Immature natural killer cell (primary cell): Measurements from ENCODE around the gene ADRB2. TPM values are rescaled to one million over a fixed set of nuclear protein-coding genes. Genes with fewer than 3 reads are reported as not detected.

Source experiments
- DNase-seq, 3 donors: peaks; one replicate each; pipeline ENCODE4 v3.0.0; 2022; ENCODE audit warnings: mixed read lengths in 1 of 3
- H3K27ac Mint-ChIP-seq, 6 donors: one replicate each; pipeline ENCODE4 v1.8.0; 2020; ENCODE audit warnings: mixed read lengths in 6 of 6, mild to moderate bottlenecking in 5 of 6, inconsistent platforms in 4 of 6, moderate library complexity in 3 of 6
- H3K27me3 Mint-ChIP-seq, 3 donors: one replicate each; pipeline ENCODE4 v1.8.0; 2020 to 2021; ENCODE audit warnings: low read depth in 3 of 3, mild to moderate bottlenecking in 3 of 3, mixed read lengths in 3 of 3, moderate library complexity in 3 of 3, inconsistent platforms in 1 of 3
- H3K36me3 Mint-ChIP-seq, 3 donors: one replicate each; pipeline ENCODE4 v1.8.0; 2020; ENCODE audit warnings: mixed read lengths in 3 of 3, inconsistent platforms in 2 of 3, mild to moderate bottlenecking in 2 of 3
- H3K4me1 Mint-ChIP-seq, 2 donors: one replicate each; pipeline ENCODE4 v1.8.0; 2020; ENCODE audit warnings: inconsistent platforms in 2 of 2, mild to moderate bottlenecking in 2 of 2, mixed read lengths in 2 of 2, moderate library complexity in 1 of 2
- H3K4me3 Mint-ChIP-seq, 5 donors: one replicate each; pipeline ENCODE4 v1.8.0; 2020; ENCODE audit warnings: mild to moderate bottlenecking in 5 of 5, mixed read lengths in 5 of 5, inconsistent platforms in 3 of 5, moderate library complexity in 3 of 5
- H3K9me3 Mint-ChIP-seq, 6 donors: one replicate each; pipeline ENCODE4 v1.8.0; 2020; ENCODE audit warnings: mild to moderate bottlenecking in 6 of 6, mixed read lengths in 6 of 6, inconsistent platforms in 4 of 6, moderate library complexity in 3 of 6
- polyA plus RNA-seq, 3 donors: library from polyadenylated mRNA; unstranded; fragments of 300-500 nt; fragmentation: Illumina TruSeq; gene quantifications; one replicate each; pipeline ENCODE4 v1.2.3, GENCODE V29; 2021

The ADRB2 gene
- polyA plus RNA-seq, 3 donors from 2014 or later = 34.4 to 65.2 (median 54.1) TPM

GRCh38 chr5:148829734-148830133 lies 3.3 kb downstream of the ADRB2 start:
- DNase-seq = no peak
- Mint-ChIP-seq H3K27me3 (peaks cover 1 to 19% (median 8%) of the 10 kb centered on the region in 3 donors), H3K9me3 (no peaks in the 10 kb centered on the region)

DNA sequence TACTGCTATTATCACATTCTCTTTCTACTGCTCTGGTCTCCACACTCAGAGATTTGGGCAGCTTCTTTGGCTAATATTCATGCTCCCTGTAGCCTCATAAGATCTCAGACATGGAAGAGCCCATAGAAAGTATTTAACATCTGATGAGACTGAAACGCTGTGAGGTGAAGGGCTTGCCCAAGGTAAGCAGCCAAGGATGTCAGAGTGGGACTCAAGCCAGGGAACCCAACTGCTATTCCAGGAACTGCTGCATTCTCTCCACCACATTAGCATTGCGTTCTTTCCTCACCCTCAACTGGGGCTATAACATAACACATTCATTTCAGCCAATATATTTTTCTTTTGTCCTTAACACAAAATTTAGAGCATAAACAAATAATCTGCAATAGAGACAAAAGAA lies 3.8 kb downstream of the ADRB2 start:
- Mint-ChIP-seq H3K36me3 (peaks cover 41 to 60% (median 58%) of the 10 kb centered on the region in 3 donors), H3K27me3 (peaks cover 1 to 19% (median 8%) of the 10 kb centered on the region in 3 donors), H3K27ac (peak overlapping the region; percentile 84 to 98 (median 94)), H3K4me3 (peak overlapping the region; percentile 96 to 99 (median 98)), H3K9me3 (no peaks in the 10 kb centered on the region), H3K4me1 (peaks cover 66 to 81% of the 10 kb centered on the region in 2 donors)
- DNase-seq = no peak

More at GRCh38 chr5:148829734-148830133, 3.3 kb downstream of the ADRB2 start:
- peak overlapping the region; percentile 84 to 98 (median 94) for H3K27ac Mint-ChIP-seq
- H3K36me3 Mint-ChIP-seq = peaks cover 37 to 56% (median 56%) of the 10 kb centered on the region in 3 donors
- peak overlapping the region; percentile 96 to 99 (median 98) for H3K4me3 Mint-ChIP-seq
- H3K4me1 Mint-ChIP-seq = peaks cover 66 to 81% of the 10 kb centered on the region in 2 donors

DNA sequence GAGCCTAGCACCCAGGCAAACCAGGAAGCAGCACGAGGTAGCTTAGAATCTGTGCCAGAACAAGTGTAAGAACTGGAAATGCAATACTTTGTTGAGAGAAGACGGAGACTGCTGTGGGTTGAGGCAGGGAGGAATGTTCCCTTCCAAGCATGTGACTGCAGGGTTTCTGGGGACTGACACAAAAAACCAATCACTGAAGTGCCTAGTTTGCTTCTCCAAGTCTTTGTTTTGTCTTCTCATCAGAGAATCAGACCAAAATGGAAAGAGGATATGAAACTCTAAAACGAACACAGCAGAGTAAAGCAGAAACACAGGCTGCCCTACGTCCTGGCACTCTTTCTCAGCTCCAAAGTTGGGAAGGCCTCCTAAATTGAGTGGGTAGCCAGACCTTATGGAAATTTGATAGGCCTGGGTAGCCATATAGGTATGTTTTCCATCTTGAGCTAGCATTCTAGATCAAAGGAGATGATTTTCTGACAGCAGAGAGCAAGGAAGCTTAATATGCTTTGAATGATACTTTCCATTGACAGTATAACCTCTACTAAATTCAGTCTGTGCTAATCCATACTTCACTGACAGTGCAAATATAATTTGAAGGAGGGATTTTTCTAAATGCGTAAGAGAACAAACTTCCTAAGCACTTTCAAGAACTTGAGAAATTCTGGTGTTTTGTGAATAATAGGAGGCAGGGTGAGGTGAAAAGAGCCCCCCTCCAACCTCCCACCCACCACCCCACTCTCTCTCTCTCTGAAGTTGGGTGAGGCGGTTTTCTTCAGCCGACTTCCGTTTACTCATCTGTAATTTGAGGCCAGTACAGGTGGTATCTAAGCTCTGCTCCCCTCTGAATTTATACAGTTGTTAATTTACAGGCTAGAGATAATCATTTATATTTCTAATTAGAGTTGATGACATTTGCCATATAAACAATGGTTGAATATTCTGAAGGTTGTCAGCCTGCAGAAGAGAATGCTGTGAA lies 5.5 kb downstream of the ADRB2 start:
- H3K4me3 Mint-ChIP-seq = peak overlapping the region; percentile 96 to 99 (median 98)
- DNase-seq = no peak
- H3K9me3 Mint-ChIP-seq = no peaks in the 10 kb centered on the region
- peaks cover 75 to 88% of the 10 kb centered on the region in 2 donors for H3K4me1 Mint-ChIP-seq
- peaks cover 41 to 69% (median 58%) of the 10 kb centered on the region in 3 donors for H3K36me3 Mint-ChIP-seq
- peak overlapping the region; percentile 84 to 98 (median 91) for H3K27ac Mint-ChIP-seq
- peaks cover 1 to 14% (median 6%) of the 10 kb centered on the region in 3 donors for H3K27me3 Mint-ChIP-seq

GRCh38 chr5:148833122-148833521 lies 6.7 kb downstream of the ADRB2 start:
- DNase-seq = peak in 1 of 3 donors; percentile 46
- peaks cover 88 to 99% of the 10 kb centered on the region in 2 donors for H3K4me1 Mint-ChIP-seq
- no peaks in the 10 kb centered on the region for H3K9me3 Mint-ChIP-seq
- peak overlapping the region; percentile 84 to 96 (median 89) for H3K27ac Mint-ChIP-seq
- H3K27me3 Mint-ChIP-seq = peaks cover 0 to 5% (median 1%) of the 10 kb centered on the region in 3 donors
- H3K36me3 Mint-ChIP-seq = peaks cover 41 to 77% (median 55%) of the 10 kb centered on the region in 3 donors
- peak overlapping the region; percentile 96 to 99 (median 98) for H3K4me3 Mint-ChIP-seq

DNA sequence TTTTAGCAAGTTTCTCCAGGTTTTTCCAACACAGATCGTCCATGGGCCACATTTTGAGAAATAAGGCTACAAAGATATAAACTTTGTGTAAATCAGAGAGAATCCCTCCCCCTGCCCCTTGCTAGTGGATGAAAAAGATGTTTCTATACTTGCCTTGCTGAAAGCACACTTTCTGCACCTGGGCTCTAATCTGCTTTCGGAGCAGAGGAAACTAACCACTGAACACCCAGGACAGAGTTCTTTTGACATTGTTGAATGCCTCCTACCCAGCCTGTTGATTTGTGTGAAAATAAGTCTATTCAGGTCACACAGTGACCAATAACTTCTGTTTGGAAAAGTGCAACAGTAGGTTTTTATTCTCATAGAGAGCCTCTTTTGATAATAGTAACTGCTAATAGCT lies 7.5 kb downstream of the ADRB2 start:
- Mint-ChIP-seq H3K4me1 (peaks cover 91 to 99% of the 10 kb centered on the region in 2 donors), H3K36me3 (peaks cover 34 to 69% (median 48%) of the 10 kb centered on the region in 3 donors), H3K9me3 (no peaks in the 10 kb centered on the region), H3K27ac (peak overlapping the region; percentile 65 to 97 (median 89)), H3K27me3 (peaks cover 0 to 5% (median under 1%) of the 10 kb centered on the region in 3 donors), H3K4me3 (peak overlapping the region; percentile 68 to 86 (median 75))
- no peak for DNase-seq

GRCh38 chr5:148834689-148835088 lies 8.3 kb downstream of the ADRB2 start:
- H3K4me3 Mint-ChIP-seq = peak overlapping the region; percentile 68 to 86 (median 75)
- DNase-seq = no peak
- peaks cover 28 to 62% (median 40%) of the 10 kb centered on the region in 3 donors for H3K36me3 Mint-ChIP-seq
- H3K27ac Mint-ChIP-seq = peak overlapping the region; percentile 65 to 97 (median 89)
- H3K9me3 Mint-ChIP-seq = no peaks in the 10 kb centered on the region
- H3K27me3 Mint-ChIP-seq = peaks cover 0 to 5% (median 0%) of the 10 kb centered on the region in 3 donors
- H3K4me1 Mint-ChIP-seq = peaks cover 97 to 99% of the 10 kb centered on the region in 2 donors

GRCh38 chr5:148836272-148837250 lies 10.2 kb downstream of the ADRB2 start:
- no peak for DNase-seq
- H3K27ac Mint-ChIP-seq = peak overlapping the region; percentile 65 to 97 (median 89)
- H3K4me1 Mint-ChIP-seq = peaks cover 94 to 99% of the 10 kb centered on the region in 2 donors

GRCh38 chr5:148837383-148837782 lies 11.0 kb downstream of the ADRB2 start:
- peaks cover 94 to 99% of the 10 kb centered on the region in 2 donors for H3K4me1 Mint-ChIP-seq
- peak overlapping the region; percentile 65 to 97 (median 86) for H3K27ac Mint-ChIP-seq
- H3K27me3 Mint-ChIP-seq = no peaks in the 10 kb centered on the region
- DNase-seq = no peak
- H3K36me3 Mint-ChIP-seq = peaks cover 6 to 53% (median 23%) of the 10 kb centered on the region in 3 donors
- H3K4me3 Mint-ChIP-seq = peak overlapping the region; percentile 40 to 86 (median 66)
- no peaks in the 10 kb centered on the region for H3K9me3 Mint-ChIP-seq

More at GRCh38 chr5:148836272-148837250, 10.2 kb downstream of the ADRB2 start:
- Mint-ChIP-seq H3K36me3 (peaks cover 11 to 55% (median 30%) of the 10 kb centered on the region in 3 donors), H3K4me3 (peak overlapping the region; percentile 45 to 86 (median 74)), H3K9me3 (no peaks in the 10 kb centered on the region), H3K27me3 (no peaks in the 10 kb centered on the region)

DNA sequence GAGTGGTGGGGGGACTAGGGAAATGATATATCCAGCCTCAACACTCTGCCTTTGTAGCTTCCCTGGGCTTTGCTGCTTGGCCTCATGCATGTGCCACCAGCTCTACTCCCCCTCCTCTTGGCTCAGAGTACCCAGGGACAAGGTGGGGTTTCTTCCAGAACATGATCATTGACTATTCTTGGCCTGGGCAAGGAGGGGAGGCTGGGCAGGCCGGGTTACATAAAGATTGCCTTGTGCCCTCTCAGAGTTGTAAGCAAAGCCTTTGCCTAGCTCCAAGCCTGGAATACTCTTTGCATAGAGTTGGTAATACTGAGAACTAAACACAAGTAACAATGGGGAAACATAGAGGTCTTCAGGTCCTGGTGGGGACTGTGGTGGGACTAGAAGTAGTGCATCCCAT lies 11.9 kb downstream of the ADRB2 start:
- peaks cover 94 to 99% of the 10 kb centered on the region in 2 donors for H3K4me1 Mint-ChIP-seq
- H3K27ac Mint-ChIP-seq = peak overlapping the region; percentile 75 to 97 (median 93)
- H3K9me3 Mint-ChIP-seq = no peaks in the 10 kb centered on the region
- peaks cover 3 to 45% (median 20%) of the 10 kb centered on the region in 3 donors for H3K36me3 Mint-ChIP-seq
- DNase-seq = no peak
- no peaks in the 10 kb centered on the region for H3K27me3 Mint-ChIP-seq
- H3K4me3 Mint-ChIP-seq = peak overlapping the region; percentile 16 to 58 (median 40)

DNA sequence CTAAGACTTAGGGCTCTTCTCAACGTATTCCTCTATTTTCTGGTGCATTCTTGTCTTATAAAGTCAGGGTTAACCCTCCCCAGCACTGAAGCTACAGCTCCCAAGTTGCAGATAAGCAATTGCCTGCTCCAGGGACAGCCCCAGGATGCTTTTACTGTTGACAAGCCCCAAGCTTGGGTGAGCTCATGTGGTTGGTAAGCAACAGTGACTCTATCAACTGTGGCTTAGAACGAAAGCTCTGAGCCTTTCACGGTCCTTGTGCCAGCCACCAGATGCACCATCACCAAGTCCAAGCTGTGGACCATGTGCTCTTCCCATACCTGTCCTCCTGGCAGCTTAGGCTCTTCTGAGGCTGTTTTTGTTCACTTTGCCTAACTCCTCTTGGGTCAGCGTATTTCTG lies 13.5 kb downstream of the ADRB2 start:
- peaks cover 0 to 4% (median 3%) of the 10 kb centered on the region in 3 donors for H3K27me3 Mint-ChIP-seq

GRCh38 chr5:148840531-148840930 lies 14.1 kb downstream of the ADRB2 start:
- H3K27me3 Mint-ChIP-seq = peaks cover 0 to 6% (median 4%) of the 10 kb centered on the region in 3 donors
- H3K4me1 Mint-ChIP-seq = peaks cover 95 to 99% of the 10 kb centered on the region in 2 donors
- DNase-seq = no peak
- H3K27ac Mint-ChIP-seq = peak overlapping the region; percentile 92 to 97 (median 96)
- peaks cover 0 to 29% (median 12%) of the 10 kb centered on the region in 3 donors for H3K36me3 Mint-ChIP-seq
- H3K9me3 Mint-ChIP-seq = no peaks in the 10 kb centered on the region
- peak overlapping the region; percentile 27 to 85 (median 75) for H3K4me3 Mint-ChIP-seq

More for the DNA sequence above, 13.5 kb downstream of the ADRB2 start:
- Mint-ChIP-seq H3K9me3 (no peaks in the 10 kb centered on the region), H3K4me3 (peak overlapping the region; percentile 34 to 85 (median 75)), H3K4me1 (peaks cover 96 to 99% of the 10 kb centered on the region in 2 donors), H3K27ac (peak overlapping the region; percentile 92 to 97 (median 96)), H3K36me3 (peaks cover under 1 to 31% (median 12%) of the 10 kb centered on the region in 3 donors)
- no peak for DNase-seq

DNA sequence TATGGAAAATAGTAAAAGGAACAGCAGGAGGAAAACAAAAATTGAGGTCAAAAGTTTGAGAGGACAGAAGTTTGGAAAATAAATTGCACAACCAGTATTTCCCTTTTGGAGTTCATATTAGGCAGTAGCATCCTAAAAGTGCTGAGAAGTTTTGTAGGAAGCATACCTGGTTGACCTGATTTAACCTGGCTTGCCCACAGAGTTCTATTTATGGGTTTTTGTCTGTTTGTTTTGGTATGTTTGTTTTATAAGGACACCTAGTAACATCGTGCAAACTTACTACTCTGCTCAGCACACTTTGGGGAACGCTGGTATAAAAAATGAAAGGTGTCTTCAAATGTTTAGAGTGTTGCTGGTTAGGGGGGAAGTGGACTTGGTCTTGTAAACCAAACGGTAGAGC lies 15.1 kb downstream of the ADRB2 start:
- peak overlapping the region; percentile 26 to 83 (median 61) for H3K4me3 Mint-ChIP-seq

More for the DNA sequence above, 15.1 kb downstream of the ADRB2 start:
- Mint-ChIP-seq H3K36me3 (peaks cover 8 to 31% (median 17%) of the 10 kb centered on the region in 3 donors), H3K4me1 (peaks cover 95 to 99% of the 10 kb centered on the region in 2 donors), H3K9me3 (no peaks in the 10 kb centered on the region), H3K27ac (peak overlapping the region; percentile 92 to 97 (median 97)), H3K27me3 (peaks cover 0 to 10% (median 6%) of the 10 kb centered on the region in 3 donors)
- no peak for DNase-seq
